ENCODE results near the gene CNDP1.

- no peak for TF ChIP-seq CTCF (IDR thresholded peaks at IDR 0.05)
- no peak for TF ChIP-seq ZFX (IDR thresholded peaks at IDR 0.05; ENCODE audit: borderline replicate concordance)
Observed at GRCh38 chr18:74624466-74624865, 90.2 kb downstream of the CNDP1 start.

Data from 22Rv1 (cell line).